IPS-18c (cell line): ENCODE results near the gene FKBP15.

Experiments
- H3K4me3 ChIP-seq: 2 replicates; pipeline ENCODE4 v1.7.0; 2013; ENCODE audit warnings: low read depth, mild to moderate bottlenecking, low read length, moderate library complexity; ENCODE audit not compliant: insufficient read depth
- H3K9me3 ChIP-seq: one replicate; pipeline ENCODE4 v1.6.1; 2013; ENCODE audit warnings: mild to moderate bottlenecking, low read length, moderate library complexity; ENCODE audit not compliant: control insufficient read depth, insufficient read depth

Gene FKBP15

DNA sequence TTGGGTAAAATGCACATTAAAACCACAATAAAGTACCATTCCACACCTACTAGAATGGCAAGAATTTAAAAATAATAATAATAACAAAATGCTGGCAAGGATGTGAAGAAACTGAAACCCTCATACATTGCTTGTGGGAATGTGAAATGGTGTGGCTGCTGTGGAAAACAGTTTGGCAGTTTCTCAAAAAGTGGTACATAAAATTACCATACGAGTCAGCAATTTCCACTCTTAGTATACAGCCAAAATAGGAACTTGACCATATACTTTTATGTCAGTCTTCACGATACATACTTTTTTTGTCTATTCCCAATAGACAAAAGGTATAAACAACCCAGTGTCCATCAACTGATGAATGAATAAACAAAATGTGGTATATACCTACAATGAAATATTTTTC is 15.6 kb downstream of the FKBP15 start:
- Histone ChIP-seq H3K4me3 (no peak overlapping the region), H3K9me3 (no peaks in the 10 kb centered on the region)

DNA sequence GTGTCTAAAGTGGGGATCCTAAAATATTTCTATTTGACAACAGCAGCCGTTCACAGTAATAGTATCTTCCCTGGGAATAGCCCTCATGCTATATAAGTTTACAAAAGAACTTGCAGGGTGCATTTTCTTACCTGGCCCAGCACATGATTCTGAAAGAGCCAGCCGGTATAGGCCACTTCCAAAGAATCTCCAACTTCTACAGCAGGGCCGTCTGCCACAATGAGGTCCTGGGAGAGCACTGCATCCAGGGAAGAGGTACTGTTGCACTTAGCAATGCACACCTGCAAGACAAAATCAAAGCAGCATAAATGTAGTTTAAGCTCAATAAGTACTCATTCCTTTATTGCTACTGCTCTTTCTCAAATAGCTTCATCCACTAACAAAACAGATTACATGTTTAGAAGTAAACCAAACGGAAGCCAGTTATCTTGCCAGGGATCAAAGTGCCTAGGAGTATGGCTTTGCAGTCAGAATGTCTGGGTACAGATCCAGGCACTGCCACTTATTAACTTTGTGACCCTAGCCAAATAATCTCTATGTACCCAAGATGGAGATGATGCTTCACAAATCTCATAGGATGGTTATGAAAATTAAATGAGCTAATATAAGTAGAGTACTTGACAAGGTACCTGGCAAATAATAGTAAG is 21.3 kb downstream of the FKBP15 start:
- Histone ChIP-seq H3K4me3 (no peak overlapping the region), H3K9me3 (no peaks in the 10 kb centered on the region)

GRCh38 chr9:113192455-113192854 is 28.6 kb downstream of the FKBP15 start:
- Histone ChIP-seq H3K4me3 (no peak overlapping the region), H3K9me3 (no peaks in the 10 kb centered on the region)

GRCh38 chr9:113187929-113188595 is 33.0 kb downstream of the FKBP15 start:
- H3K9me3 ChIP-seq = no peaks in the 10 kb centered on the region
- H3K4me3 ChIP-seq = no peak overlapping the region

GRCh38 chr9:113186137-113186755 is 34.8 kb downstream of the FKBP15 start:
- no peaks in the 10 kb centered on the region for H3K9me3 ChIP-seq
- no peak overlapping the region for H3K4me3 ChIP-seq

DNA sequence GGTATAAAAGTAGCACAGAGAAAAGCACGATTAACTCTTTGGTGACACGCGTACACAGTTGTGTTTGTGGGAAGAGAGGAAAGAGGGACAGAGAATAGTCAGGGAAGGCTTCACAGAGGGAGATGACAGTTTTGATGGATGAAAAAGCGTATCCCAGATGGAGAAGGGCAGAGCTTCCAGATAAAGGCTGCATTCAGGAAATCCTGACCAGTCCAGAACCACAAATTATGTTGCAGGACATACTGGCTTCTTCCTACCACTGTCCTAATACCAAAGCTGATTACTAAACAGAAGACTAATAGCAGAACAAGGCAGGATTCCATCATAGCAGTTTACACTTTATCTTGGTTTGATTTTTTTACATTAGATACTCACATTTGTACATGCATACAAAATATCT is 35.8 kb downstream of the FKBP15 start:
- no peak overlapping the region for H3K4me3 ChIP-seq
- H3K9me3 ChIP-seq = no peaks in the 10 kb centered on the region

GRCh38 chr9:113184539-113184938 is 36.5 kb downstream of the FKBP15 start:
- no peak overlapping the region for H3K4me3 ChIP-seq
- H3K9me3 ChIP-seq = no peaks in the 10 kb centered on the region

GRCh38 chr9:113183956-113184488 is 37.1 kb downstream of the FKBP15 start:
- Histone ChIP-seq H3K9me3 (no peaks in the 10 kb centered on the region), H3K4me3 (no peak overlapping the region)

GRCh38 chr9:113181165-113181564 is 39.9 kb downstream of the FKBP15 start:
- Histone ChIP-seq H3K9me3 (no peaks in the 10 kb centered on the region), H3K4me3 (no peak overlapping the region)

DNA sequence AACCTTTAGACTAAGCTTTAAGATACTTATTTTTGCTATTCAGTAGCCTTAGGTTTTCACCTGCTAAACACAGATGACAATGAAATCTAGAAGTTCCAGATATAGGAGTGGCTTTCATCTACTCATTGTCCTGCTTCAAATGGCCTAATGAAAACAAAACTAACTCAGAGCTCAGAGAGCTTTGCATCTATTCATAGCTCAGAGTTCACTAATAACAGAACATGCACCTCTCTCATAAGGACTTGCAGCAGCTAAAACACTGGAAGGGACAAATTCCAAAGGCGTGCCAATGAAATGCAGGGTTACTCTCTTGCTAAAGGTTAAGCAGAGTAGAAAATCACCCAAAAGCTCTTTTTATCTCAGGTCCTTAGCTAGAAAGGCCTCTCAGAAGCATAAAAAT is 41.2 kb downstream of the FKBP15 start:
- Histone ChIP-seq H3K9me3 (no peaks in the 10 kb centered on the region), H3K4me3 (no peak overlapping the region)

DNA sequence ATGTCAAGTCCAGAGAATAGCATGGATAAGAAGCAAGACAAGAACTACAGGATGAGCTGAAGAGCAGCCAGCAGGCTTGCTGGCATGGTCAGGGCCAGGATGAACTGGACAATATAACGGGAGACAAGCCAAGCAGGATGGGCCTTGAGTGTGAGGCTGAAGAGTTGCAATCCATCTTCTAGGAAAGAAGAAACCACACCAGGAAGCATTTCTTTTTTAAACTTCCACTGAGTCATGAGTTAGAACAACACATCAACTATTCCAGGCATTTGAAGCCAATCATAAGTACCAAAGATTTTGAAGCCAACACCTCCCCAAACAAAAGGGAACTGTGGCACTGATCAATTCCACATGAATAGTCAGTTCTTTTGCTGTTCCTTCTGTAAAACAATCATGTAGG is 43.0 kb downstream of the FKBP15 start:
- Histone ChIP-seq H3K9me3 (no peaks in the 10 kb centered on the region), H3K4me3 (no peak overlapping the region)

- H3K9me3 ChIP-seq = no peaks in the 10 kb centered on the region
- H3K4me3 ChIP-seq = no peak overlapping the region
Observed at GRCh38 chr9:113177251-113177650, 43.8 kb downstream of the FKBP15 start.

GRCh38 chr9:113176803-113177202 is 44.3 kb downstream of the FKBP15 start:
- H3K9me3 ChIP-seq = no peaks in the 10 kb centered on the region
- H3K4me3 ChIP-seq = no peak overlapping the region

GRCh38 chr9:113173341-113173740 is 47.7 kb downstream of the FKBP15 start:
- no peaks in the 10 kb centered on the region for H3K9me3 ChIP-seq
- H3K4me3 ChIP-seq = no peak overlapping the region

DNA sequence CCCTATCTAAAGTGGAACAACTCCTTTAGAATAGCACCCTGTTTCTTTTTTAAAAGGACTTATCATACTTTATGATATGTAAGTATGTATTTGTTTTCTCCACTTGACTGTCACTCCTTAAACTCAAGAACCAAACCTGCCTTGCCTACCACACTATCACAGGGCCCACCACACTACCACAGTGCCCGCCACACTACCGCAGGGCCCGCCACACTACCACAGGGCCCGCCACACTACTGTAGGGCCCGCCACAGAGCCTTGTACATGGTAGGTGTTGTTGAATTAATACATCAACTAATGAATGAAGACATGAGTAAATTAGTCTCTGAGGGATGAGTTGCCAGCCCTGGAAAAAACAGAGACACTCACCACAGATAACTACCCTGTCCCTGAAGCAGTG is 52.3 kb downstream of the FKBP15 start:
- Histone ChIP-seq H3K9me3 (no peaks in the 10 kb centered on the region), H3K4me3 (no peak overlapping the region)

GRCh38 chr9:113166039-113166438 is 55.0 kb downstream of the FKBP15 start:
- Histone ChIP-seq H3K4me3 (no peak overlapping the region), H3K9me3 (no peaks in the 10 kb centered on the region)

DNA sequence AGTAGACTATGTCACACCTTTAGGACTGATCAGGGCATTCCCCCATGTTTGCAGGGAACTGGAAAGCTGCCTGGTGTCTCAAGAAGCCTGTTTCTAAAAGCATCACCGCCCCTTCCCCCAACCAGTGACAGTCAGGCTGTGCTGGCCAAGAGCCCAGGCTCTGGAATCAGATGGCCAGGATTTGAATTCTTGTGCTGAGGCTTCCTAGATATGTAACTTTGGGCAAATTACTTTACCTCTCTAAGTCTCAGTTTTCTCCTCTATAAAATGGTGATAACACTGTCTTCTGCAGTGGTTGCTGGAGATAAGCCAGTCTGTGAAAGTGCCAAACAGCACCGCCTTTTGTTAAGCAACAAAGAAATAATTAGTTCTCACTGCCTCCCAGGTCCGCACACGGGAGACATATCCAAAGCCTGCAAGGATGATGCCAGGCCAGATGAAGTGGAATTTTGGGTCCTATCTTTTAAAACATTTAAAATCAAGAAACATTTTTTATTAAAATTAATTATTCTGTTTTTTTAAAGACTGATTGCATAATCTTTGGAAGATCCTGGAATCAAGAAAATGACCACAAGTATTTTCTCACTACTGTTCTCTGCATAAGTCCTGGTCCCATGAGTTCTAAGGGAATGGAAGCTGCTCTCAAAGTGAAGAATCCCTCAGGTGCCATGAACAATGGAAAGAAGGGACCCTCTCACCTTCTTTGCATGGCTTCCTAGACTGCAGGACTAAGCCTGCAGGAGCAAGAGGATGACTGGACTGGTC is 56.4 kb downstream of the FKBP15 start:
- no peak overlapping the region for H3K4me3 ChIP-seq
- H3K9me3 ChIP-seq = no peaks in the 10 kb centered on the region

DNA sequence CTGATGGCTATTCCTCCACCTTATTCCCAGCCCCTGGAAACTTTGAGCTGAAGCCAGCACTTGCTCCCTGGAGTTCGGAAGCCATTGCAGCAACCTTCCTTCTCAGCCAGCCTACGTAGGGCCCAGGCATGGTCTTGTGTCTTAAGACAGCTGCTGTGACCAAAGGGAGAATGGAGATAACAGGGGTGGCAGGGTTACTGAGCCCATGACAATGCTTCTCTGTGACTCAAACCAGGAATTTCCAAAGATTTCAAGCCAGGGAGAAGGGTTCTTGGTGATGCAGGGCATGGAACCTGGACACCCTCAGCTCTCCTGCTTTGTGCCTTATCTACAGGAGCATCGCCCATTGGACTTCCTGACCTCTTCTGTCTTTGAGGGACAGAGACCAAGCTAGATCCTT is 58.1 kb downstream of the FKBP15 start:
- Histone ChIP-seq H3K9me3 (no peaks in the 10 kb centered on the region), H3K4me3 (no peak overlapping the region)
